ENCODE measurements around the gene LVRN. TPM values are rescaled to one million over a fixed set of nuclear protein-coding genes. Genes with fewer than 3 reads are reported as not detected.

Gene LVRN
- total and polyA plus RNA-seq, 12 donors = 0.19 to 3.7 (median 0.35) TPM

DNA sequence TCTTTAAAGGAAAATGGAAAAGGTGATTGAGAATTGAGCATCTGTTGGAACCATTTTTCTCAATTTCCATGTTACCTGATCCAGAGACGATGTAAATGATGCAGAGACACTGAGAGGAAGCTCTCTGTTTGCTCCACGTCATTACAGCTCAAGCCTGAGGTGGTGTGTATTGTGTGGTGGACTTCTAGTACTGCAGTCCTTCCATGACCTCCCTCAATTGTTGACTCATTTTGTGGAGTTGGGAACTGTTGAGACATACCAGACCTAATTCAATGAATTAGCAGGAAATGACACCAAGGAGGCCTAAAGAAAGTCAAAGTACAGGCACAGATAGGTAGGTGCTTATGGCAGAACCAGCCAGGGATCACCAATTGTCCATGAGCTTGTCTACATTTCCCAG is 15.6 kb upstream of the LVRN start:
- Histone ChIP-seq H3K9me3 (replicated peaks in 1 of 3) (no peaks in the 10 kb centered on the region), H3K4me1 (replicated peaks in 1 of 2) (no peaks in the 10 kb centered on the region), H3K27me3 (no peaks in the 10 kb centered on the region), H3K4me3 (no peak overlapping the region), H3K27ac (no peak overlapping the region), H3K36me3 (replicated peaks in 1 of 2) (no peaks in the 10 kb centered on the region)
- intact Hi-C loops (cut with DNase I) = no loop called here
- no peak for TF ChIP-seq CTCF (IDR thresholded peaks at IDR 0.05)
- TF ChIP-seq POLR2A (IDR thresholded peaks at IDR 0.05) = no peak
- WGBS, 4 donors = 78 to 83% (median 81%) methylated on average over 2 of the region's 2 CpGs
- no peak for DNase-seq

- intact Hi-C loops (cut with DNase I) = no loop called here
- Histone ChIP-seq H3K36me3 (replicated peaks in 1 of 2) (no peaks in the 10 kb centered on the region), H3K4me1 (replicated peaks in 1 of 2) (no peaks in the 10 kb centered on the region), H3K27me3 (no peaks in the 10 kb centered on the region), H3K4me3 (no peak overlapping the region), H3K27ac (no peak overlapping the region), H3K9me3 (replicated peaks in 1 of 3) (no peaks in the 10 kb centered on the region)
- TF ChIP-seq POLR2A (IDR thresholded peaks at IDR 0.05) (no peak), CTCF (IDR thresholded peaks at IDR 0.05) (no peak)
- 81 to 89% (median 84%) methylated on average over 2 of the region's 2 CpGs for WGBS, 4 donors
- DNase-seq = no peak
These were observed 15.0 kb upstream of the LVRN start for GRCh38 chr5:115947260-115947659.

DNA sequence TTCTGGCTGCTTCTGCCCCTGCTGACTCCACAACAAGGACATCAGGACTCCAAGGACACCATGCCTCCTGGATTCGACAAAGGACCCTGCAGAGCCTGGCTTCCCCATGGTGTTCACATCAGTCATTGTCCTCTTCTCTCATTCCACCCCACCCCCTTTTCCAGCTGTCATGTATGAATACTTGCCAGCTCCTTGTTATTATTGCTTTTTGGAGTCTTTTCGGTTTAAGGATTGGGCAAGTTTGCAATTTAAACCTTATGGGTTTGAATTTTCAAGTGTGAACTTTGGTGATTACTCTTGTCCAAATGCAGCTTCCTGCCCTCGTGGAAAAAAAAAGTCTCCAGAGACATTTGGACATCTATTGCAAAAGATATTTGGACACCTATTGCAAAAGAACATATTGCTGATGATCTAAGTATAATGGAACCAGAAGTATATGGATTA is 14.2 kb upstream of the LVRN start:
- H3K4me3 ChIP-seq = no peak overlapping the region
- 38 to 66% (median 56%) methylated on average over 3 of the region's 3 CpGs for WGBS, 4 donors
- DNase-seq = no peak
- H3K9me3 ChIP-seq (replicated peaks in 1 of 3) = no peaks in the 10 kb centered on the region
- no peak for TF ChIP-seq CTCF (IDR thresholded peaks at IDR 0.05)
- no peak for TF ChIP-seq POLR2A (IDR thresholded peaks at IDR 0.05)
- H3K27me3 ChIP-seq = no peaks in the 10 kb centered on the region
- intact Hi-C loops (cut with DNase I) = no loop called here
- no peaks in the 10 kb centered on the region for H3K4me1 ChIP-seq (replicated peaks in 1 of 2)
- H3K36me3 ChIP-seq (replicated peaks in 1 of 2) = no peaks in the 10 kb centered on the region
- no peak overlapping the region for H3K27ac ChIP-seq

DNA sequence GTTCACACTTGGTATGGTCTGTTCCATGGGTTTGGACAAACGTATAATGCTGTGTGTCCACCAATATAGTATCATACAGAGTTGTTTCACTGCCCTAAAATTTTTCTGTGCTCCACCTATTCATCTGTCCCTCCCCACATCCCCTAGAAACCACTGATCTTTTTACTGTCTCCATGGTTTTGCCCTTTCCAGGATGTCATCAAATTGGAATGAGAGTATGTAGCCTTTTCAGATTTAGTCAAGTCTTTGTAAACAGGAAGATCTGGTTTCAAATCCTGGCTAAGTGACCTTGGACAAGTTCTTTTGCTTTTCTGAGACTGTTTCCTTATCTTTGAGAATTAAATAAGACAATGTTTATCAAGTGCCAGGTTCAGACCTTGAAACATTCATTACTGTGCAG is 13.2 kb upstream of the LVRN start:
- no peaks in the 10 kb centered on the region for H3K27me3 ChIP-seq
- intact Hi-C loops (cut with DNase I) = no loop called here
- WGBS, 4 donors = 70 to 85% (median 82%) methylated on average over 1 of the region's 1 CpG

DNA sequence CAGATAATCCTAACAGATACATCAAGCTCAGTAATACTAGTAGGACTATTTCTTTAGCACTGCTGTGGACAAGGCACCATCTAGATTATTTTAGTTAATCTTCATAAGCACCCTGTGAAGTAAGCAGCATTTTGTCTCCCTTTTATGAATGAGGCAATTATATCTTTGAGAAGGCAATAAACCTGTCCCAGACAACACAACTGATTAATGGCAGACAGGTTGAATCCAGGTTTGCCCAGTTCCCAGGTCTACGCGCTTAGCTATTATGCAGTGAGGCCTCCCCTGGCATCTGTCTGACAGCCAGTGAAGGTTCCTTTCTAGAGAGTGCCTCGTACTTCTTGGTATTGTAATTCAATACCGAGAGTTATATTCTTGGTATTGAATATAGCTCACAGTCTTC is 9.7 kb upstream of the LVRN start:
- no peaks in the 10 kb centered on the region for H3K36me3 ChIP-seq (replicated peaks in 1 of 2)
- no peak overlapping the region for H3K4me3 ChIP-seq
- no peaks in the 10 kb centered on the region for H3K4me1 ChIP-seq (replicated peaks in 1 of 2)
- no peaks in the 10 kb centered on the region for H3K9me3 ChIP-seq (replicated peaks in 1 of 3)
- intact Hi-C loops (cut with DNase I) = no loop called here
- no peak for TF ChIP-seq CTCF (IDR thresholded peaks at IDR 0.05)
- TF ChIP-seq POLR2A (IDR thresholded peaks at IDR 0.05) = no peak
- no peak overlapping the region for H3K27ac ChIP-seq
- no peaks in the 10 kb centered on the region for H3K27me3 ChIP-seq
- no peak for DNase-seq
- 41 to 86% (median 67%) methylated on average over 4 of the region's 4 CpGs for WGBS, 4 donors

More for the DNA sequence above, 13.2 kb upstream of the LVRN start:
- TF ChIP-seq POLR2A (IDR thresholded peaks at IDR 0.05) = no peak
- no peaks in the 10 kb centered on the region for H3K9me3 ChIP-seq (replicated peaks in 1 of 3)
- H3K4me3 ChIP-seq = no peak overlapping the region
- no peak for DNase-seq
- H3K4me1 ChIP-seq (replicated peaks in 1 of 2) = no peaks in the 10 kb centered on the region
- H3K27ac ChIP-seq = no peak overlapping the region
- H3K36me3 ChIP-seq (replicated peaks in 1 of 2) = no peaks in the 10 kb centered on the region
